GM18517 (cell line): Measurements from ENCODE around the gene UCHL3.

Experiments used
- ATAC-seq: cut with Tn5 transposase; IDR thresholded peaks from one replicate; pipeline ENCODE4 v1.9.1; 2021; ENCODE audit warnings: mild to moderate bottlenecking, moderate library complexity; ENCODE audit not compliant: unreplicated experiment

UCHL3 gene

GRCh38 chr13:75549262-75550158 is at the start of gene UCHL3:
UCHL3 (plus strand) TSS chr13:75549791; CDS start chr13:75549821, 30 bp downstream.
- ATAC-seq: peak; percentile 96

- ATAC-seq: no peak
Observed at GRCh38 chr13:75505327-75505726, 44.3 kb upstream of the UCHL3 start.

- ATAC-seq: no peak
Observed at GRCh38 chr13:75506018-75506417, 43.6 kb upstream of the UCHL3 start.

GRCh38 chr13:75507027-75508001 is 42.3 kb upstream of the UCHL3 start:
- ATAC-seq: no peak

- no peak for ATAC-seq
Observed at GRCh38 chr13:75508002-75508548, 41.5 kb upstream of the UCHL3 start.

- ATAC-seq: no peak
Observed at GRCh38 chr13:75511051-75511625, 38.5 kb upstream of the UCHL3 start.

- peak; percentile 94 for ATAC-seq
Observed at GRCh38 chr13:75512253-75512652, 37.3 kb upstream of the UCHL3 start.

GRCh38 chr13:75513271-75513670 is 36.3 kb upstream of the UCHL3 start:
- no peak for ATAC-seq

- ATAC-seq: no peak
Observed at GRCh38 chr13:75514080-75514995, 35.3 kb upstream of the UCHL3 start.

- ATAC-seq: no peak
Observed at GRCh38 chr13:75518439-75519088, 31.0 kb upstream of the UCHL3 start.

- ATAC-seq: no peak
Observed at GRCh38 chr13:75521956-75522355, 27.6 kb upstream of the UCHL3 start.

- no peak for ATAC-seq
Observed at GRCh38 chr13:75530549-75530961, 19.0 kb upstream of the UCHL3 start.

- ATAC-seq: no peak
Observed at GRCh38 chr13:75533861-75534260, 15.7 kb upstream of the UCHL3 start.

GRCh38 chr13:75537401-75538365 is 11.9 kb upstream of the UCHL3 start, which contains the start of gene COMMD6:
COMMD6 (minus strand) TSS chr13:75537841; CDS start chr13:75537805, 36 bp downstream.
- peak; percentile 98 for ATAC-seq

GRCh38 chr13:75541287-75541686 is 8.3 kb upstream of the UCHL3 start:
- no peak for ATAC-seq

GRCh38 chr13:75541961-75542360 is 7.6 kb upstream of the UCHL3 start:
- no peak for ATAC-seq

- ATAC-seq: no peak
Observed at GRCh38 chr13:75544681-75545330, 4.8 kb upstream of the UCHL3 start.
